ENCODE results near the gene ASPHD1.

GRCh38 chr16:29922326-29922725 is 22.0 kb downstream of the ASPHD1 start:
- TF ChIP-seq, protein P1, sequence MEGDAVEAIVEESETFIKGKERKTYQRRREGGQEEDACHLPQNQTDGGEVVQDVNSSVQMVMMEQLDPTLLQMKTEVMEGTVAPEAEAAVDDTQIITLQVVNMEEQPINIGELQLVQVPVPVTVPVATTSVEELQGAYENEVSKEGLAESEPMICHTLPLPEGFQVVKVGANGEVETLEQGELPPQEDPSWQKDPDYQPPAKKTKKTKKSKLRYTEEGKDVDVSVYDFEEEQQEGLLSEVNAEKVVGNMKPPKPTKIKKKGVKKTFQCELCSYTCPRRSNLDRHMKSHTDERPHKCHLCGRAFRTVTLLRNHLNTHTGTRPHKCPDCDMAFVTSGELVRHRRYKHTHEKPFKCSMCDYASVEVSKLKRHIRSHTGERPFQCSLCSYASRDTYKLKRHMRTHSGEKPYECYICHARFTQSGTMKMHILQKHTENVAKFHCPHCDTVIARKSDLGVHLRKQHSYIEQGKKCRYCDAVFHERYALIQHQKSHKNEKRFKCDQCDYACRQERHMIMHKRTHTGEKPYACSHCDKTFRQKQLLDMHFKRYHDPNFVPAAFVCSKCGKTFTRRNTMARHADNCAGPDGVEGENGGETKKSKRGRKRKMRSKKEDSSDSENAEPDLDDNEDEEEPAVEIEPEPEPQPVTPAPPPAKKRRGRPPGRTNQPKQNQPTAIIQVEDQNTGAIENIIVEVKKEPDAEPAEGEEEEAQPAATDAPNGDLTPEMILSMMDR (conservative IDR thresholded peaks at IDR 0.05; ENCODE audit: low read depth, low read length): no peak
- TF ChIP-seq EZH2 (IDR thresholded peaks at IDR 0.05; ENCODE audit: low read length, unreplicated experiment) (no peak), EZH2phosphoT487 (IDR thresholded peaks at IDR 0.05; ENCODE audit: borderline replicate concordance, low read length) (no peak)
